GM18511 (cell line): Measurements from ENCODE around the gene GALNT6.
A peak's percentile ranks its signal among the peaks of the same experiment; 100 is the strongest.

ENCODE experiments used
- ATAC-seq: cut with Tn5 transposase; IDR thresholded peaks from one replicate; pipeline ENCODE4 v1.9.1; 2021; ENCODE audit warnings: mild to moderate bottlenecking, moderate library complexity; ENCODE audit not compliant: unreplicated experiment

GALNT6 gene

GRCh38 chr12:51406859-51407258 lies 15.7 kb upstream of the GALNT6 start:
- no peak for ATAC-seq

GRCh38 chr12:51406290-51406689 lies 15.1 kb upstream of the GALNT6 start:
- no peak for ATAC-seq

DNA sequence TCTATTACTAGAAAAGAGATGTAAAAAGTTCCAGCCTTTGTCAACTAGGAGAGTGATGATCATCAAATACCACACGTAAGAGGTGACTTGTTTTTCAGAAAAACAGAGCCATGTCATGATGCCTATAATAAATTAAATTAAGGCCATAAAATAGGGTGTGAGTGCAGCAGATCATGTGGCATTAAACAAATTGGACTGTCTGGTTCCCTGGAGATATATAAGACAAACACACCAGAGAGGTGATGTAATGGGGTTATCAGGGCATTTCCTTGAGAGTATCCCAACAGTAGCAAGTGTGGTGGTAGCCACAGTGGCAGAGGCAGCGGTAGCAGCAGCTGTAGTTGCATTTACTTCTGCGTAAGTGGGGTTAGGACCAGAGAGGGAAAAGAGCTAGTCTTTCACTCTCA lies 14.6 kb upstream of the GALNT6 start:
- ATAC-seq, result no peak

DNA sequence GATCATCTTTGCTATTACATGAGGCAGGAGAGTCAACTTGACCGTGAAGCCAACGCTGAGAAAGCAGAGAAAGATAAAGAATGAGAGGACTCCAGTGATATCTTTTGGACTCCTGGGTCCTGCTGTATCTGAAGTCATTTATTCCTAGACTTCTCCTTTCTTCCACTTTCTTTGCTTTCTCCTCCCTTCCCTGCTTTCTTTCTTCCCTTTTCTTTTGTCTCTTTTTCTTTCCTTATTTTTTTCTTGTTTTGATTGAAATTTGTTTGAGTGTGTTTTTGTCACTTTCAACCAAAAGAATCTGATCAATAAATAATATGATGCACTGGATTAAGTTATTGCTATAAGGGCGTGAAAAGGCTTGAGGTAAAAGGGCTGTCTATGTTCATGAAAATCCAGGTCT lies 13.4 kb upstream of the GALNT6 start:
- no peak for ATAC-seq

DNA sequence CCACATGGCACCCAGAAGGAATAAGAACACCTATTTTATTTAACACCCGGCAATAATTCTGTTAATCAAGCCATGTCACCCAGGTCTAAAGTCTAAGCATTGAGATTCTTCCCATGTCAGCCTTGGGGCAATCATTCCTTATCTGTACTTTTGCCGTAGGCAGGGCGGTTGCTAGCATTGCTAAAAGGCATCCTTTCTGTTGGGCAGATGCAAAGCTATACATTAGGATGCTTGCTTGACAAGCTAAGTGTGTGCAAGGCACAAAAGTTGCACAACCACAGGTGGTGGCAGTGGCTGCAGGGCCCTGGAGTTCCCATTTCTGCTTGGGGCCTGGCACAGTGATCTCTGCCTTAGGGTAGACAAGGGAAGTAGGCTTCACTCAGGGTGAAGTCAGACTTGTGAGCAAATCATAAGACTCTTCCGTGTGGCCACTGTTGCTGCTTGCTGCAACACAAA lies 12.5 kb upstream of the GALNT6 start:
- ATAC-seq, result no peak

- ATAC-seq, result no peak
Observed at GRCh38 chr12:51403159-51403558, 12.0 kb upstream of the GALNT6 start.

DNA sequence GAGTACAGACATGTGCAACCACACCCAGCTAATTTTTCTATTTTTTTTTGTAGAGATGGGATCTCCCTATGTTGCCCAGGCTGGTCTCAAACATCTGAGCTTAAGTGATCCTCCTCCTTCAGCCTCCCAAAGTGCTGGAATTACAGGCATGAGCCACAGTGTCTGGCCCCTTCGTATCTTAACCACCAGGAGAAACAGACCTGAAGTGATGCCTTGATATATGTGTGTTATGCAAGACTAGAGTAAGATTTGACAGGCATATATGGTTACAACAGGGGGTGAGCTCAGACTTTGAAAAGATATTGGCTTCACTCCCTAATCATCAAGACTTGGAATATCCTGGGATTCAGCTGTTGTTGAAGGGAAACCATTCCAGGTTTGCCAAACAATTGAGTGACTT lies 10.7 kb upstream of the GALNT6 start:
- ATAC-seq, result no peak

GRCh38 chr12:51401486-51401885 lies 10.3 kb upstream of the GALNT6 start:
- no peak for ATAC-seq

DNA sequence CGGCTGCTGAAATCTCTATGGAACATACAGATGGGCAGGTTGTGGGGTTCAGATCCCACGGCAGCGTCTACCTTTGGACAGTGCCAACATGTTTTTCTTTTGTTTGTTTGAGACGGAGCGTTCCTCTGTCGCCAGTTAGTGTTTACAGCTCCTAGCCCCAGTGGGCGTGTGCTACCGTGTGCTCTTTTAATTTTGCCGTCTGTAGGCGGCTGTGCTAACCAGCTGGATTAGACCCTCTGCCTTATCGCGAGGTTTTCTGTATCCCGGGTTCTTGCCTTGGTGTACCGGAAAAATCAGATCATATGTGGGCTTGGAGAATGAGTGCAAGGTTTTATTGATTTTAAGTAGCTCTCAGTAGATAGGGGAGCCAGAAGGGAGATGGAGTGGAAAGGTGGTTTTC lies 9.8 kb upstream of the GALNT6 start:
- ATAC-seq, result no peak

DNA sequence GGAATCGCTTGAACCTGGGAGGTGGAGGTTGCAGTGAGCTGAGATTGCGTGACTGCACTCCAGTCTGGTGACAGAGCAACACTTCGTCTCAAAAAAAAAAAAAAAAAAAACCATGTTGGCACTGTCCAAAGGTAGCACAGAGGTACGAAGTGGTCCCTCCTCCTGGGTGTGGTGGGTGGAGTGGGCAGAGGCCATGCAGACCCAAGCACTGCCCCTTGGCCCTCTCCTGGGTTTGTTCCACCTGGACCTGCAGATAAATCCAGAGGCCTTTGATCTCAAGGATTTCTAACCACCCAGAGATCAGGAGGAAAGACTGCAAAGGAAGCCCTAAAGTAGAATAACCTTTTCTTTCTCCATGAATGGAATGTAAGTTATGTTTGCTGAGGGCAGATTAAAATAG lies 8.7 kb upstream of the GALNT6 start:
- no peak for ATAC-seq

- no peak for ATAC-seq
Observed at GRCh38 chr12:51397670-51398069, 6.5 kb upstream of the GALNT6 start.

DNA sequence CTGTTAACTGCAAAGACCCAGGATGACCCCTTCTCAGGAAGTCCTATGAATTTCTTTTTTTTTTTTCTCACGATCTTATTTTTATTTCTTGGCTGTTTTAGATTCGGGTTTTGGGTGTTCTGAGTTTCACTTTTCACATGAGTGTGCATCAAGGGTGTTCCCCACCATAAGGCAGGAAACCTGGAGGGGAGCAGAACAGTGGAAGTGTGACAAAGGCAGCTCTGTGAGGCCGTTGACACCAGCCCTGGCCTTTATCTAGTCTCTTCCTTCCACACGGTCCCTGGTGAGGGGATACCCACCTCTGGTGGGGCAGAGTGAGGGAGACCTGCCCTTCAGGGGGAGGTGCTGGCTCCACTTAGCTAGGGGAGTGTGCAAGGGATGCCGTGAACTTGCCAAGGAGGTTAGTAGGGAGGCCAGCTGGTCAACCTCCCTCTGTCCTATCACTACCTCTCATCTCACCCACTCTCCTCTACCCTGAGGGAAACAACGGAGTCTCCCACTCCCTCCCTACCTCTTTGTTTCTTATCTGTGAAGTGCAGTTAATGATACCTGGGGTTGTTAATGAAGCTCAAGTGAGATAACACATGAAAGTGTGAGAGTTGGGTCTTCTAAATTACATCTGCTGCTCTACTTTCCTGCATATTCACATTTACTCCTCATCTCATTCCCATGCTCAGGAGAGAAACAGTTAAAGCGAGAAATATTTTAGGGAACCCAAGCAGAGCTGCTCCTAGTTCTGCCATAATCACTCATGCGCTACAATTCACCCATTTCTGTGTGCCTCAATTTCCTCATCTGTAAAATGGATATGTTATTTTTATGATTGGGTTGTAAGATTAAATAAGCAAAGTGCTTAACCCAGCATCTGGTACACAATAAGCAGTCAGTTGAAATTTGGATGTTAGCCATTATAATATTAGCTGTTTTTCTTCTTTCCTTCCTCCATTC lies 4.4 kb upstream of the GALNT6 start:
- ATAC-seq, result peak; percentile 59

- ATAC-seq, result no peak
Observed at GRCh38 chr12:51393676-51394545, 2.7 kb upstream of the GALNT6 start.

GRCh38 chr12:51392556-51393237 lies 1.5 kb upstream of the GALNT6 start:
- ATAC-seq, result no peak

DNA sequence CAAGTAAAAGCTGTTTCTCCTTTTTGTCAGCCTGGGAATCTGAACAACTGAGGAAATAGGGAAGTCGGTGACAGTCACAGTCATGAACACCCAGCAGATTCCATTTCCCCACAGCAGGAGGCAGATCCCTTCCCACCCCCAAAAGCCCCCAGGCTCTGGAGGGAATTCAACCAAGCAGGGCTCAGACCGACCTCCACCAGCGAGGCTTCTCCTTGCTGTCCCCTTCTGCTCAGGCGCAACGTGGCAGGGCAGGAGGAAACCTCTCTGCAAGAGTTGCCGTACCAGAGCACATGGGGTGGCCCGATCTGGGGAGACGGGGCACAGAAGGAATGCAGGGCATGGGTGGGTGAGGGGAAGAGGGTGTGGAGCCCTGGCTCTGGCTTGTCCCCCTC lies 319 bp downstream of the GALNT6 start:
- ATAC-seq, result peak; percentile 32

DNA sequence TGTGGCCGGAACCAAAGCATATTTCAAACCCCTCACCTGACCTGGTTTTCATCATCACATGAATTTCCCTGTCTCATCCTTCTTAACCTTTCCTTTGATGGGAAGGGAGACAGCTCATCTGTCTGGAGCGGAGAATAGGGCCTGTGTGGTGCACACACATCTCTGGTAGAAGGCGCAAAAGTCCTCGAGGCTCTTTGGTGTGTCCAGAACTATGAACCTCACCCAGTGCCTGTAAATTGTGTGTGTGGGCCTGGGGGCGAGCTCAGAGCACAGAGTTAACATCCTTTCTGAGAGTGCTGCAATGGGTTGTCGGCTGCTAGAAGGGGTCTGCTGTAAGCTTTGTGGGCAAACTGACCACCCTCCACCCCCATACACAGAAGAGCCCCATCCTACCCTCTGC lies 749 bp downstream of the GALNT6 start:
- no peak for ATAC-seq

GRCh38 chr12:51389302-51389999 lies 1.8 kb downstream of the GALNT6 start:
- ATAC-seq, result no peak

GRCh38 chr12:51388846-51389245 lies 2.4 kb downstream of the GALNT6 start:
- ATAC-seq, result no peak

- no peak for ATAC-seq
Observed at GRCh38 chr12:51388069-51388799, 3.0 kb downstream of the GALNT6 start.

- ATAC-seq, result no peak
Observed at GRCh38 chr12:51386351-51386750, 4.9 kb downstream of the GALNT6 start.
